ENCODE measurements around the gene MGST2.

GRCh38 chr4:139740531-139741041 lies 75.0 kb downstream of the MGST2 start:
- TF ChIP-seq EP300 (IDR thresholded peaks at IDR 0.05; ENCODE audit: borderline replicate concordance) (no peak), NFIC (IDR thresholded peaks at IDR 0.05) (no peak), MAX (IDR thresholded peaks at IDR 0.05) (no peak), TAF1 (IDR thresholded peaks at IDR 0.05; ENCODE audit: low read depth) (no peak), CREB1 (IDR thresholded peaks at IDR 0.05; ENCODE audit: low read depth) (no peak), YY1 (IDR thresholded peaks at IDR 0.05; ENCODE audit: low read depth) (no peak), TEAD4 (IDR thresholded peaks at IDR 0.05) (no peak), ZBTB7A (IDR thresholded peaks at IDR 0.05; ENCODE audit: low read depth) (no peak), REST (IDR thresholded peaks at IDR 0.05; ENCODE audit: low read depth) (no peak), FOXM1 (IDR thresholded peaks at IDR 0.05; ENCODE audit: borderline replicate concordance, low read depth) (no peak)
